Keratinocyte (primary cell): ENCODE measurements around the gene WDR27. TPM values are rescaled to one million over a fixed set of nuclear protein-coding genes. Genes with fewer than 3 reads are reported as not detected.

Experiments
- DNase-seq: peaks from one replicate; pipeline ENCODE4 v3.0.0-alpha.2; 2011; ENCODE audit warnings: low read depth, missing footprints, low spot score
- FAIRE-seq: peaks from 2 replicates; lab custom pipeline; 2011; peaks lifted over from hg19 to GRCh38; lab: Jason Lieb, UNC
- H2AFZ ChIP-seq: 2 replicates; pipeline ENCODE4 v1.6.0; 2012; ENCODE audit warnings: low read length, control low read depth, inconsistent platforms; ENCODE audit not compliant: control insufficient read depth
- H3K27ac ChIP-seq: 2 replicates; pipeline ENCODE4 v1.5.1; 2011; ENCODE audit warnings: low read length; ENCODE audit not compliant: control insufficient read depth, insufficient read depth
- H3K27me3 ChIP-seq: 3 replicates; pipeline ENCODE4 v1.6.0; 2011; ENCODE audit warnings: low read length; ENCODE audit not compliant: control insufficient read depth, insufficient read depth; ENCODE audit errors: extremely low read depth
- H3K36me3 ChIP-seq, 2 experiments: 2 replicates in 1 of 2; 3 replicates in 1 of 2; pipeline ENCODE4 v1.5.1; 2011; ENCODE audit warnings: low read length in 2 of 2, mild to moderate bottlenecking in 1 of 2; ENCODE audit not compliant: control insufficient read depth in 2 of 2, insufficient read depth in 2 of 2; ENCODE audit errors: extremely low read depth in 1 of 2
- H3K4me1 ChIP-seq: 3 replicates; pipeline ENCODE4 v1.5.1; 2011; ENCODE audit warnings: low read length; ENCODE audit not compliant: control insufficient read depth, insufficient read depth; ENCODE audit errors: extremely low read depth
- H3K4me2 ChIP-seq: 3 replicates; pipeline ENCODE4 v1.6.0; 2011; ENCODE audit warnings: low read depth, low read length; ENCODE audit not compliant: control insufficient read depth, insufficient read depth; ENCODE audit errors: extremely low read depth
- H3K4me3 ChIP-seq, 3 experiments: fragments of 200-600 bp in 1 of 3; sonication (generic) in 1 of 3; 2 replicates in 2 of 3; 3 replicates in 1 of 3; pipeline ENCODE4 v1.5.1; 2011 to 2016; ENCODE audit warnings: low read length in 3 of 3, mild to moderate bottlenecking in 3 of 3, control low read depth in 2 of 3, inconsistent platforms in 1 of 3, low read depth in 1 of 3, mixed read lengths in 1 of 3, mixed run types in 1 of 3, moderate library complexity in 1 of 3; ENCODE audit not compliant: control insufficient read depth in 2 of 3, insufficient read depth in 2 of 3; ENCODE audit errors: extremely low read depth in 1 of 3
- H3K79me2 ChIP-seq: 2 replicates; pipeline ENCODE4 v1.6.0; 2012; ENCODE audit warnings: low read length; ENCODE audit not compliant: control insufficient read depth, insufficient read depth
- H3K9ac ChIP-seq: 3 replicates; pipeline ENCODE4 v1.6.0; 2011; ENCODE audit warnings: low read length; ENCODE audit not compliant: control insufficient read depth, insufficient read depth; ENCODE audit errors: extremely low read depth
- H3K9me1 ChIP-seq: 3 replicates; pipeline ENCODE4 v1.6.0; 2011; ENCODE audit warnings: low read length; ENCODE audit not compliant: control insufficient read depth, insufficient read depth; ENCODE audit errors: extremely low read depth
- H3K9me3 ChIP-seq: 2 replicates; pipeline ENCODE4 v1.5.1; 2012; ENCODE audit warnings: low read depth, low read length; ENCODE audit not compliant: control insufficient read depth
- H4K20me1 ChIP-seq: 3 replicates; pipeline ENCODE4 v1.6.0; 2011; ENCODE audit warnings: low read length; ENCODE audit not compliant: control insufficient read depth, insufficient read depth; ENCODE audit errors: extremely low read depth
- CTCF ChIP-seq, 3 experiments: IDR thresholded peaks in 1 of 3; conservative IDR thresholded peaks in 1 of 3; optimal IDR thresholded peaks in 1 of 3; 2 replicates in 2 of 3; 3 replicates in 1 of 3; pipeline versions ENCODE3 to v1.5.1; 2011; ENCODE audit warnings: low read length in 3 of 3, mild to moderate bottlenecking in 3 of 3, moderate library complexity in 2 of 3, control low read depth in 1 of 3, inconsistent platforms in 1 of 3; ENCODE audit not compliant: insufficient read depth in 2 of 3; ENCODE audit errors: extremely low read depth in 1 of 3
- EZH2 ChIP-seq: IDR thresholded peaks from one replicate; pipeline ENCODE4 v1.6.1; 2012; ENCODE audit warnings: inconsistent platforms, mild to moderate bottlenecking, low read length, moderate library complexity
- dilution Hi-C: fragments of 300-500 bp; cut with MboI; formaldehyde crosslinking; loops from one replicate; pipeline ENCODE4 v1.7.0; 2020; ENCODE audit warnings: low sequenced_read_pairs; ENCODE audit not compliant: extremely low pct_ligation_motif_present
- polyA plus RNA-seq, 5 experiments: library from polyadenylated mRNA; depleted of rRNA in 3 of 5; stranded (reverse) in 3 of 5; stranded (forward) in 1 of 5; unstranded in 1 of 5; fragments of >200 nt; gene quantifications; 1 replicate in 1 of 5; 2 replicates in 3 of 5; 3 replicates in 1 of 5; pipeline versions ENCODE4 v1.2.1 to v1.2.3, GENCODE V29; 2011 to 2012; ENCODE audit warnings: missing spikeins in 2 of 5, low read depth in 1 of 5, low replicate concordance in 1 of 5

The WDR27 gene
- polyA plus RNA-seq, 1 donor (not counting 4 experiments of a cell fraction or from before 2014, with no cell fraction given): 17.8 TPM

GRCh38 chr6:169561665-169562064 is 140.2 kb downstream of the WDR27 start:
- Histone ChIP-seq H3K36me3 (no peaks in the 10 kb centered on the region), H3K4me1 (no peaks in the 10 kb centered on the region), H2AFZ (no peak overlapping the region), H3K4me3 (no peak overlapping the region), H3K27me3 (no peaks in the 10 kb centered on the region), H3K9ac (no peak overlapping the region), H3K4me2 (no peak overlapping the region), H3K9me1 (no peaks in the 10 kb centered on the region), H3K9me3 (no peaks in the 10 kb centered on the region), H3K27ac (no peak overlapping the region), H3K79me2 (no peaks in the 10 kb centered on the region), H4K20me1 (no peaks in the 10 kb centered on the region)
- dilution Hi-C loops: no loop called here
- FAIRE-seq (no peak), DNase-seq (no peak)
- no peak for TF ChIP-seq CTCF (optimal IDR thresholded peaks at IDR 0.05 in 1 of 3, IDR thresholded peaks at IDR 0.05 in 1 of 3, conservative IDR thresholded peaks at IDR 0.05 in 1 of 3; ENCODE audit: extremely low read depth in 1 of 3, insufficient read depth in 2 of 3, low read length in 3 of 3)
- TF ChIP-seq EZH2: no peak

- H3K9ac ChIP-seq: no peak overlapping the region
- no peaks in the 10 kb centered on the region for H4K20me1 ChIP-seq
- no peak overlapping the region for H2AFZ ChIP-seq
- no peaks in the 10 kb centered on the region for H3K36me3 ChIP-seq
- H3K9me1 ChIP-seq: no peaks in the 10 kb centered on the region
- no peaks in the 10 kb centered on the region for H3K79me2 ChIP-seq
- no peaks in the 10 kb centered on the region for H3K4me1 ChIP-seq
- FAIRE-seq (no peak), DNase-seq (no peak)
- H3K9me3 ChIP-seq: no peaks in the 10 kb centered on the region
- H3K27ac ChIP-seq: no peak overlapping the region
- H3K27me3 ChIP-seq: no peaks in the 10 kb centered on the region
- H3K4me3 ChIP-seq: no peak overlapping the region
- no peak overlapping the region for H3K4me2 ChIP-seq
- TF ChIP-seq CTCF (optimal IDR thresholded peaks at IDR 0.05 in 1 of 3, IDR thresholded peaks at IDR 0.05 in 1 of 3, conservative IDR thresholded peaks at IDR 0.05 in 1 of 3; ENCODE audit: extremely low read depth in 1 of 3, insufficient read depth in 2 of 3, low read length in 3 of 3) (no peak), EZH2 (no peak)
- dilution Hi-C loops: no loop called here
Observed at GRCh38 chr6:169559592-169559991, 142.2 kb downstream of the WDR27 start.
